ENCODE data around the gene STAT3.

GRCh38 chr17:42329025-42329976, 58.9 kb downstream of the STAT3 start:
- TF ChIP-seq CTCF (IDR thresholded peaks at IDR 0.05; ENCODE audit: poor library complexity) (no peak), EZH2phosphoT487 (IDR thresholded peaks at IDR 0.05; ENCODE audit: low read depth, severe bottlenecking, unreplicated experiment) (no peak)

Measured in hepatocyte (in vitro differentiated cells).